GM18867 (cell line): ENCODE measurements around the gene NOS1AP.
"Not testable (repeated sequence)": the region's sequence is repeated elsewhere in the genome, so short reads cannot be mapped to it uniquely, and the experiment has no call there.

Source experiments
- ATAC-seq: cut with Tn5 transposase; IDR thresholded peaks from one replicate; pipeline ENCODE4 v1.9.1; 2021; ENCODE audit warnings: mild to moderate bottlenecking, moderate library complexity; ENCODE audit not compliant: unreplicated experiment

Gene NOS1AP

GRCh38 chr1:162391790-162392563 lies 322.5 kb downstream of the NOS1AP start:
- no peak for ATAC-seq

- no peak for ATAC-seq
Measured at GRCh38 chr1:162396201-162396906, 326.9 kb downstream of the NOS1AP start.

DNA sequence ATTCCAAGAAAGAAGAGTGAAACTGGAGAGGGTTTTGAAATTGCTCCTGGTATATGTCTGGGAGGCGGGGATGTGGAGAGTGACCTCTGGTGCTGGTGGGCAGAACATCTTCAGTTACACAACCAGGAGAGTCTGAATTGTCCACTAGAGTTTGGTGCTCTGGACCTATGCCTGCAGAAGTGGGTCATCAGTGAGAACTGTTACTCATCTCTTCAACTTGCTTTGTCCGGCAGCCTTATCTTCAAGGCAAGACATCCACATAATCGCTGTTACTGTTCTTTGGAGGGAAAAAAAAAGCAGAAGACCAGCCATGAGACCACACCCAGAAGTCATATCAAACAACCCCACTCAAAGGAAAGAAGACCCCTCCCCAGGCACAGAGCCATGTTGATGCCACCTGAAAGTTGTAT lies 327.6 kb downstream of the NOS1AP start:
- ATAC-seq: no peak

GRCh38 chr1:162397943-162398560 lies 328.6 kb downstream of the NOS1AP start:
- no peak for ATAC-seq

GRCh38 chr1:162398999-162399580 lies 329.6 kb downstream of the NOS1AP start:
- no peak for ATAC-seq

DNA sequence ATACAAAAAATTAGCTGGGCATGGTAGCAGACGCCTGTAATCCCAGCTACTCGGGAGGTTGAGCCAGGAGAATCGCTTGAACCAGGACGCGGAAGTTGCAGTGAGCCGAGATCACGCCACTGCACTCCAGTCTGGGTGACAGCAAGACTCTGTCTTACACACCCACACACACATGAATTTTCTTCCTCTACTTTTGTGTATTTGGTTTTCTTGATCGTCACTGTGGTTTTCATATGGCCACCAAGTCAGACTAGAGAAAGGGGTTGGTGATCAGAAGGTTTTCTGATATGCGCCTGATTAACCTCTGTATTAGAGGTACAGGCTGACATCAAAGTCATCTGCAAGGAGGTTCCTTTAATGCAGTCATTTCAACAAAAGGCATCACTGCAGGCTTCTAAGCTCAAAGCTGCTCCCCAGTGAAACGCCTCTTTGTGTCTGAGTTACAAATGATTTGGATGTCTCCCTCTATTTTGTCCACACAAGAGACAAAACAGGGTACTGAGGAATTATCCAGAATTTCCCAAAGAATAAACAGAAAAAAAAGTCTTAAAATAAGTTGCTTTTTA lies 331.4 kb downstream of the NOS1AP start:
- no peak for ATAC-seq

GRCh38 chr1:162404550-162405160 lies 335.2 kb downstream of the NOS1AP start:
- no peak for ATAC-seq

DNA sequence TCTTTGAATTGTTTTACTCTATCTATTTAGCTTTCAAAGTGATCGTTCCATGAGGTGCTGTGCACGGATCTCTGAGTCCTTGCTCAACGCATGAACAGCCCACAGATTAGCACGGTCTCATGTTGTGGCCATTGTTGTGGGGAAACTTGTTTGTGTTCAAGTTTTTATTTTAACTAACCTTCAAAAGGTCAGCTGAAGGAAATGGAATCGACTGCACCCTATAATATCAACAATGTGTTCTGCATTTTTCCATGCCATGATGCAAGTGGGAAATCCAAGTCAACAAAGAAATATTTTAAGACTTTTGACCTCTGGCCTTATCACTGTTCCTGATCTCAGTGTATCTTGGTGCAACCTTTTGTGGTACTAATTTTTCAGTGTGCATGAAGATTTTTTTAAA lies 336.3 kb downstream of the NOS1AP start:
- ATAC-seq: no peak

GRCh38 chr1:162406811-162407210 lies 337.3 kb downstream of the NOS1AP start:
- no peak for ATAC-seq

- ATAC-seq: no peak
Measured at GRCh38 chr1:162407539-162407938, 338.0 kb downstream of the NOS1AP start.

GRCh38 chr1:162412002-162412401 lies 342.5 kb downstream of the NOS1AP start, which contains the start of gene SH2D1B:
SH2D1B (minus strand) TSS chr1:162412136; CDS start chr1:162412016, 120 bp downstream.
- no peak for ATAC-seq

DNA sequence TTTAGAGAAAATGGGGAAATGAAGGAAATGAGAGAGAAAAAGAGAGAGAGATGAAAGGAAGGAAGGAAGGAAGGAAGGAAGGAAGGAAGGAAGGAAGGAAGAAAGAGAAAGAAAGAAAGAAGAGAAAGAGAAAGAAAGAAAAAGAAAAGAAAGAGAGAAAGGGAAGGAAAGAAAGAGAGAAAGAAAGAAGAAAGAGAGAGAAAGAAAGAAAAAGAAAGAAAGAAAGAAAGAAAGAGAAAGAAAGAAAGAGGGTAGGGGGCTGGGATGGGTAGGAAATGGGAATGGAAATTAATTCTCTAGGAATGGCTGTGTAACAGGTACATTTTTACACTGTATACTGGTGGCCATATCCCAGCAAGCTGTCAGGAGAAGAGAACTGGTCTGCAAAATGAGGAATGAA lies 346.7 kb downstream of the NOS1AP start:
- no peak for ATAC-seq

DNA sequence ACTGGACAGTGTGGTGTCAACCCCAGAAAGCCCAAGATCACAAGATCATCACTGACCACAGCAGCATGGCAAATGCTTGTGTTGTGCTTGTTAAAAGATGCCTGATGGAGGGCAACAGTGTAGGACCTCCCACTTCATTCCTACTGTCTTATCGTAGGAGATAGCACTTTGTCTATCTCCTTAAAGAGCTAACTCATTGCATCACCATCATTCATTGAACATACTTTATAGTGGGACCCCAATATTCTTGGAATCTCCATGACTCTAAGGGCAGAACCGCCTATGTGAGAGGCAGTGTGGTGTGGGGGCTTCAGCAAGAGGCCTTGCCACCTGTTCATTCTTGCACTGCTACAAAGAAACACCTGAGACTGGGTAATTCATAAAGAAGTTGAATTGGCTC lies 347.4 kb downstream of the NOS1AP start:
- no peak for ATAC-seq

DNA sequence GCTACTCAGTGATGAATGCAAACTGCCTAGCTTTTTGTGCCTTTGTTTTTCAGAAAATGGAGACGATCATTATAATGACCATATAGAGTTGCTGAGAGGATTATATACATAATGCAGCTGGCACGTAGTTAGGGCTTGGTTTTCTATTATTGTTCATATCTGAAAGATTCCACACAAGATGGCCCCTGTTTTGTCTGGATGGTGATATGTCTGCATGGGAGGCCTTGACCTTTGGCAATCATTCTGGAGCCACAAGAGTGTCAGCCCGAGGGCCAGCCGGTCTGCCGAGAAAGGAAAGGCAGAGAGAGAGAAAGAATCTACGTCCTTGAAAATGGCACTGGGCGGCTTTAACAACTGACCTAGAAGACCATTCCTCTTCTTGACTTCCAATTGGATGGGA lies 348.2 kb downstream of the NOS1AP start:
- ATAC-seq: no peak

GRCh38 chr1:162418584-162418983 lies 349.1 kb downstream of the NOS1AP start:
- ATAC-seq: not testable (repeated sequence)

DNA sequence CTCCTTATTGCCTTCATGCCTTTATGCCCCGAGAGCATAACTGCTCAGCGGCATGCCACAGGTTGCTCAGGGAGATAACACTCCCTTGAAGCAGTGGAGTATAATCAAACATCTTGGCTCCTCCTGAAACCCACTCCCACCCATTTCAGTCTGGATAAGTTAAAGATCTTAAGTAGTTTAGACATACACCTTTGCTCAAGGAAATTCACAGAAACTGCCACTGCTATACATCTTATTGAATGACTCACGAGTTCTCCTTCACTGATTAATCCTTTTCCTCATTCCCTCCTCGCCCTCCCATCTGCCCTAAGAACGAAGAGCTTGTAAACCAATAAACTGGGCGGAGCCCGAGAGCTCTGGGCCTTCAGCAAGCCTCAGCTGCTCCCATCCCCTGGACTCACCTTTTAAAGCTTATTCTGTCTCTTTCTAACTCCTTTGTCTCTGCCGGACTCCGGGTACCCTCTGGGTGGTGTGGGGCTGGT lies 350.0 kb downstream of the NOS1AP start:
- ATAC-seq: not testable (repeated sequence)
